Muscle of back (tissue), 11 donors: ENCODE measurements around the gene GRAMD2B. TPM values are rescaled to one million over a fixed set of nuclear protein-coding genes. Genes with fewer than 3 reads are reported as not detected.

Experiments used
- DNase-seq, 3 donors: peaks; one replicate each; pipeline versions ENCODE4 v3.0.0 to v3.0.0-alpha.2; 2013
- polyA plus RNA-seq, 10 donors: library from polyadenylated mRNA; unstranded; fragments of 120-200 nt; gene quantifications; one replicate each; pipeline ENCODE4 v1.2.1, GENCODE V29; 2013; ENCODE audit not compliant: insufficient read length in 10 of 10

GRAMD2B gene
- polyA plus RNA-seq, 10 donors = 11.7 to 18.1 (median 13.2) TPM

DNA sequence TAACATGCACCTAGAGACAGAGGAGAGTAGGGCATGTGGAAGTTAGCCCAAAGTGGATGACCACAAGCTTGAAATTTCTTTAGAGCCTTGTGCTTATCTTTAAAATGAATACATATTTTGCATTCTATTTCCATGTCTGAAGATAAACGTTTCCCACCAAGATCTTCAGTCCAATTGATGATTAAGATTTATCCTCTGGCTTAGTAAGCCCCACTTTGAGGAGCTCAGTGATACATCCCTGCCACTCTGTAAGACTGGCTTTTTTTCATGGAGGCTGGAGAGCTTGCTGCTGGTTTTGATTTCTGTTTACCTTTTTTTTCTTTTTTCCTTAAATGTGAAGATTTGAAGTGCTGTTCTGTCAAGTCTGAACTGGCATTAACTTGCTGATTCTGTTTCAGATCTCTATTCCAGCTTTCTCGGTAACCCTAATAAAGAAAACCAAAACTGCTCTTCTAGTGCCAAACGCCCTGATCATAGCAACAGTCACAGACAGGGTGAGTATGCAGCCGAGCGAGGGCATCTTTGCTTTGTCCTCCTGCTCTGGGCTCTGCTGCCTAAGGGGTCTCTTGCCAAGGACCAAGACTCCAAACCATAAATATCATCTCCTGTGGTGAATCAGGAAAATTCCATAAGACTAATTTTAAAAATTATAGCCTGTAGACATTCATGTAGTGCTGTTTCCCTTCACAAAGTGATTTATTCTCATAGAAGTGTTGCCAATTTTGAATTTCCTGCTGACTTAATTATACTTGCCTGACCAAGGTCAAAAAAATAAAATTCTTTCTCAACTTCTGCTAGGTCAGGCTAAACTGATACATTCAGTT is 54.3 kb downstream of the GRAMD2B start:
- no peak for DNase-seq

DNA sequence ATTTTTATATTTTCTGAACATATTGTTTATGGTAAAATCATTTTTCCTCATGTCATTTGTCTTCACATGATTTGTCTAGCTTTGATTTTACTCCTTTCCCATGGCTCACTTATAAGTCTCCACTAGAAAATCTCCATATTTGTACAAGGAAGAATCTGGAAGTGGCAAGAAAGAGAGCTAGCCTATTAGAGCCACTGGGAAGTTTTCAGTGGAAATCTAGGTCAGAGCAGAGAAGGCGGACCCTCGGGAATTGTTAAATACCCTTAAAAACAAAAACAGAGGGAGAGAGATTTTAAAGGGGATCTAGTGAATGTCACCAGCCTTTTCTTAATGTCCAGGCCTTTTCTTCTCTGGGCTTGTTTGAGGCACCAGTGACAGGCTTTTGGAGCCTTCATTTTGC is 56.6 kb downstream of the GRAMD2B start:
- DNase-seq = peak in 1 of 3 donors; percentile 38

DNA sequence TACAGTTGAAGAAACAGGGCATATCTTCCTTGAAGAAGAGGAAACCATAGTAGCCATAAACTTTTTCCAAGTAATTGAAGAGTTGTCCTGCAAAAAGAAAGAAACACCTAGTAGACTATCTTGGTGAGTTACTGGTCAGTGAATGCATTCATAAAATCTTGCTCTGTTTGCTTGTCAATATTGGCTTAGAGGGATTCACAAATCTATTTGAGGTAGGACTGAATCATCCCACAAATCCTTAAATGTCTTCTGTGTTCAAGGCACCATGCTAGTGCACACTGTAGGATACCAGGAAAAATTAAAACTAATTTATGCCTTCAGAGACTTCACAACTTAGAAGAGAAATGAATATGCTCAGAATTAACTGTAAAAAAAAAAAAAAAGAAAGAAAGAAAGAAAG is 57.6 kb downstream of the GRAMD2B start:
- DNase-seq = no peak

DNA sequence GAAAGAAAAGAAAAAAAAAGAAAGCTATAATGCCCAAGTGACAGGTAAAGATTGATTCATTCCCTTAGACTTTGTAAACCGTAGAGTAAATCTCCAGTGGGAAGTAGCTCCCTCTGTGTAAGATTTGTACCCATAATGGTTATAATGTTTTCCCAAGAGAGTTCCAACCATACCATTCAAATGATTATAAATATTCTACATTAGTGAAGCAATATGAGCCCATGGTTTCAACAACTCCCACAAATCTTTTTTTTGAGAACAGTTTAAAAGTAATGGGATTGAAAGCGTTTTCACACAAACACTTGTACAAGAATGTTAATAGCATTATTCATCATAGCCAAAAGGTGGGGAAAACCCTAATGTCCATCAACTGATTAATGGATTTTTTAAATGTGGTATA is 58.0 kb downstream of the GRAMD2B start:
- DNase-seq = no peak

DNA sequence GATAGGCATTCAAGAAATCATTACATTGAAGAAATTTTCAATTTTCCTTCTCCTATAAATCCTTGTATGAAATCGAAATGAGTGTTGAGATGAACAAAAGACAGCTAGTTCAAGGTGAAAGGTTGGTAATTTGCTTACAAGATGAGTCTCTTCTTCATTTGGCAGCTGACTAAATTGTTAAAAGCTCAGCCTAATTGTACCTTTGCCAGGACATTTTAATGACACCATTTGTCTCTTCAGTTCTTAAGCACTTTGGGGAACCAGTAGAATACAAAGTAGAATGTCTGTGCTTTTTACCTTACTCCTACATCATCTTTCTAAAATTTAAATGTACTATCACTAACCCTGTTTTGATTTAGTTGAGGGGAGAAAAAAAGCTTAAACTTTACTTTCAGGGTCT is 59.4 kb downstream of the GRAMD2B start:
- no peak for DNase-seq

DNA sequence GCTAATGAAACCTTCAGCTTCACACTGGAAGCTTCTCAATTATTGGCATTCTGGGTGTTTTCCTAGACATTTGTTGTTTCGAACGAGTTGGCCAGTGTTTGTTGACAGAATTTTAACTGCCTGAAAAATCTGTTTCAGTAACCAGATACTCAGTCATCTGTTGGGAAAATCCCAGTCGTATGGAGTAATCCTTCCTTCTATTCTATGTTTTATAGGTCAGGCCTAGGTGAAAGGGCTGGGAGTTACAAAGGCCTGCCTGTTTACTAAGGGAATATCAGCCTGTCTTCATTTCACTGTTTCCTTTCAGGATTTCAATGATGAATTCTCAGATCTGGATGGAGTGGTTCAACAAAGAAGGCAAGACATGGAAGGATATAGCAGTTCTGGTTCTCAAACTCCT is 59.9 kb downstream of the GRAMD2B start:
- DNase-seq = no peak

DNA sequence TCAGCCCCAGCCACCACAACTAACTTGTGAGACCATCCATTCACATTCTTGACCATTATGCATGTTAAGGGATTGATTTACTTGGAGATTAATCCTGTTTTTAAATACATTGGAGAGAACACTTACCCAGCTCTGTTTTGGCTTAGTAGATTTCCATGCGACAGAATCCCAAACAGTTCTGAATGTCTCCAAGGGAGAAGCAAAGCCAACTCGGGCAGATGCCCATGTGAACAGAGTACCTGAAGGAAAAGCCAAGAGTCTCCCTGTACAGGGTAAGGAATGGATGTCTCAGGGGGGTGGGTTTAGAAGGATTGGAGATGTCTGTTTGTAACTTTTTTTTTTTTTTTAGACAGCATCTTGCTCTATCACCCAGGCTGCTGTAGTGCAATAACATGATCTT is 61.0 kb downstream of the GRAMD2B start:
- DNase-seq = no peak

DNA sequence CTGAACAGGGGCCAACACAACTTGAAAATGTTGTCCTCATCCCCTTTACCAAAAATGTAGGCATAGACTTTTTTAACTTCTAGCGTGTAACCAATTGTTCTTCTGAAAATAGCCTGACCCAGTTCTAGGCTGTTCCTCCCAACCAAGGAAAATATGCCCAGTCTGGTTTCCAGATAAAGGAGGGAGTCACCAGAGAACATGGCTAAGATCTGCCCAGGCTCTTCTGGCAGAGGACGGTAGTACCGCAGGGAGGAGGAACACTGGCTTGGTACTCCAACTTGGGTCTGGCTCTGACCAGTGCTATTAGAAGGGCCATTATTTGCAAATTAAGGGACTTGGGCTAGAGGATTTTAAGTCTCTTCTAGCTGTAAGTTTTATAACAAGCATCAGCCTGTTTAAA is 63.1 kb downstream of the GRAMD2B start:
- DNase-seq = no peak

DNA sequence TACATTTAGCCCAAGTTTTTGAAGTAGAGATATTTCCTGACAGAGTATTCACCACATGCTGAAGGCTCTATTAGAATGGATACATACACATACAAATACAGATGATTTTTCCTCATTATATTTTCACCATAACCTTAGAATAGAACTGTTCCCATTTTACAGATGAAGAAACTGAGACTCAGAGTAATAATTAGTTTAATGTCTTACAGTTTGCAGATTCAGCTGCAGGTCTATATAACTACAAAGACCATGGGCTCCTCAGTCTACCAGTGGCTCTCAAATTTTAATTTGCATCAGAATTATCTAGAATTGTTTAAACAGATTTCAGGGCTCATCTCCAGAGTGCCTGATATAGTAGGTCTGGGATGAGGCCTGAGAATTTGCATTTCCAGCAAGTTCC is 64.4 kb downstream of the GRAMD2B start:
- DNase-seq = no peak

DNA sequence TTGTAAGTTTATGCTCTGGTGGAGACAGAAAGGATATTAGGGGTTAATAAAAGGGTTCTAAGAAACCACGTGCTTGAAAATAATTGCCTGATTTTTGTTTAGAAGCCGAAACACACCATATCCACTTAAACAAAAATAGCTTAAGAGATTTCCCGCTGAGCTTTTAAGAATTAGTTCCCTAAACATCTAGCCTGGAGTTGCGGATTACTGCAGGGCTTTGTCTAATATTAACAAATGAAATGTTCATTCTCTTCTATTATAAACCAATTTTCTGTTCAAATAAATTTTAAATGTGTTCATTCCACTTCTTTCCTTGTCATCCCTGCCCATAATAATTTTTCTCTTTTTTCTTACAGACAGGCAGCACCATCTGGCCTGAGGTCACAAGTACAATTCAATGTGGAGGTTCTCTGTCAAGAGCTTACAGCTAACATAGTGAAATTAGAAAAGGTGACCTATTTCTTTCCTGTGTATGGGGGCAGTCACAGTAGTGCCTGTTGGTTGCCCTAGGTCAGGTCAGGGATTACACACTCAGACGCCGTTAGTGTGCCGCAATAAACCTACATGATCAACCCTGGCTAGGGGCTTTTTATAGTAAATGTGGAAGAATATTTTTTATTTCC is 65.3 kb downstream of the GRAMD2B start:
- DNase-seq = peak in 1 of 3 donors; percentile 20

DNA sequence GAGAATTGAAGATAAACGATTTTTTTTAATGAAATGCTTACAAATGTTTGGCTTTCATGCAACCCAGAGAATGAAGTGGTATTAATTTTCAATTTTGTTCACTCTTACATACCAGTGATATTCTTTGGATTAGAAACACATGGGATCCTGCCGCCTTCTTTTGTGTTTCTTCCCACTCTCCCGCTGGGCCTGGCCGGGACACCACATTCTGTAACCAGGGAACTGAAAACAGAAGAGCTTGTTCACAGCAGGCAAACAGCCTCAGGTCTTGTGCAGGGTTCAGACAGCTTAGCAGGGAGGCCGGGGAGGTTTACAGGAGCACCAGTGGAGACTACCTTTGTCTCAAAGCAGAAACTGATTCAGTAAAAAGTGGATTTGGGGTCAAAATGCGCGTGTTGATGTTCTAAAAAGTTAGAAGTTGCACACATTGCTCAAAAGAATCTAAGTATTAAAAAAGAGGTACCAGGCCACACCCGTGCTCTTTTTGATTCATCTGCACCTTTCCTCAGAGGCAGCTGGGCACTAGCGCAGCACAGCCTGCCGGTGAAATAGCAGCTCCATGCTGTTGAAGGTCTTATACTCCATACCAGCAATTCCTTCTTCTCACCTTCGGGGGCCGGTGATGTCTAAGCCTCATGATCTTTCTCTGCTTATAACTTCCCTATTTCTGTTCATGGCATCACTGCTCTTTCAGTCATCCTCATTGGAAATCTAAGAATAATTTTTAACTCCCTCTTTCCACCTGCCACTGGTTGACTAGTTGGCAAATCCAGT is 67.1 kb downstream of the GRAMD2B start:
- DNase-seq = peak; percentile 48 to 69 (median 60)

DNA sequence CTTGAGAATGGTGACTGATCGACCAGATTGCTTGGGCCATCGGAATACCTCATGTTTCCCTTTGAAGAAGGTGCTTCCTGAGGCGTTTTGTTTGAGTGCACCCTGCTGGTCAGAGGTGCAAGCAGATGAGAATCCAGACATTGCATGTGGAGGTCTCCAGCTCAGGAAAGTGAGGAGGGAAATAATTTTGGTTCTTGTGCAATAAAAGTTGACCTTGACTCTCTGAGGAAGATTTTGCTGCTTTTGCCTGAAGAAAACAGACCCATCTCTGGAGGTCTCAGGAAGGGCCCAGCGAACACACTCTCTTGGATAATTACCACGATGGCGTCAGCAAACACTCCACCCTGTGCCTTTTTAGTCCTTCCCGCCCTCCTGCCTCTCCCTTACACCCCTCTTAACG is 69.7 kb downstream of the GRAMD2B start:
- no peak for DNase-seq

DNA sequence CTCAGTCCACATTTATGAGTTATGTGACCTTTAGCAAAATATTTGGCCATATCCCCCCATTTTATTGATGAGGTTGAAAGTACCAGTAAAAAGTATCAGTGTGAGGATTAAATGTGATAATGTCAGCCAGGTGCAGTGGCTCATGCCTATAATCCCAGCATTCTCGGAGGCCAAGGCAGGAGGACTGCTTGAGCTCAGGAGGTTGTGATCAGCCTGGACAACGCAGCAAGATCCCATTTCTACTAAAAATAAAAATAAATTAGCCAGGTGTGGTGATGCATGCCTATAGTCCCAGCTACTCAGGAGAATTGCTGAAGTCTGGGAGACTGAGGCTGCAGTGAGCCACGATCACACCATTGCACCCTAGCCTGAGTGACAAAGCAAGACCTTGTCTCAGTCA is 71.2 kb downstream of the GRAMD2B start:
- DNase-seq = no peak

DNA sequence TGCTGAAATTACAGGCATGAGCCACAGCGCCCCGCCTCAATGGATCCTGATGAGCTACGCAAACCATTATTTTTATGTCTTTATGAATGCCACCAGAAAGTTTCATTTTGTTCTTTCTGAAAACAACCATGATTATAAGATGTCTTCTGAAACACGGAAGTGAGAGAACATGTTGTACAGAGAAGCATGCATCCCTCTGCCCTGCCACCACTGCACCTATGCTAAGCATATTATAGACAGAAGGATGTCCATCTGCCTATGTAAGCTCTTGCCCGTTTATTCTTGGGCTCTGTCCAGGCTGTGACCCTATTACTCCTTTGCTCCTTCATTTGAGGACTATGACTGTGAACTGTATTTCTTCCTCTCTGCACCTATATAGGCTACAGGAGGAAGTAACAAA is 74.3 kb downstream of the GRAMD2B start:
- no peak for DNase-seq

DNA sequence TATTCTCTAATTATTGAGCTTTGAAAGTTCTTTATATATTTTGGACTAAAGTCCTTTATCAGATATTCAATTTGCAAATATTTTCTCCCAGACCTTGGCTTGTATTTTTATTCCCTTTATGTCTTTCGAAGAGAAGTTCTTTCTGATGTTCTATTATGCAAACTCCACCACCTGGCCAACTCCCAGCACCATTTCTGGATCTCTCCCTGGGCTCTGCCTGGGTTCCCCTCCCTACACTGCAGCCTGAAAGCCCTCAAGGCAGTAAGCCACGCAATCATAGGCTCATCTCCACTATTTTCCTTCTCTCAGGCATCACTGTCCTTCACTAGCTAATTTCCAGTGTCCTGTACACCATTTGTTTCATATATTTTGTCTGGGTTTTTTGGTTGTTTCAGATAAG is 76.1 kb downstream of the GRAMD2B start:
- DNase-seq = no peak

DNA sequence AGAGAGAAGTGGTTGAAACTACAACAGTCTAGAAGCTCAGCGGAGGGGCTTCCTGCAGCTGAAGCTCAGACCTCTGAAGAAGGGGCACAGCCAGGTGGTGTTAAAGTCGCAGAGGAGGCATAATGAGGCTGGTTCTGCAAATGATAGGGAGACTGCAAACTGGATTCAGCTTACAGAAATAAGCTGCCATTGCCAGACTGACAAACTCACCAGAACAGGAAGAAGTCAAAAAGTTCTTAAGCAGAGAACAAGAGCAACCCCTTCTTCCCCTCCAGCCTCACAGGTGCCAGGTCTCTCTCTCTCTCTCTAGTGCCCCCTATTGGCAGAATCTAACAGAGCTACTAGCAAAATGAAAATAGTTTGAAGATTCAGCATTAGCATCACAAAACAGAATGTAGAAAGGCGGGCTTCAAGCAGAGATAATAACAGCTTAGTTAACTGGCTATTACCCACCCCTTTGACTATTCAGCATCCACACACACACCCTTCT is 76.7 kb downstream of the GRAMD2B start:
- DNase-seq = no peak

DNA sequence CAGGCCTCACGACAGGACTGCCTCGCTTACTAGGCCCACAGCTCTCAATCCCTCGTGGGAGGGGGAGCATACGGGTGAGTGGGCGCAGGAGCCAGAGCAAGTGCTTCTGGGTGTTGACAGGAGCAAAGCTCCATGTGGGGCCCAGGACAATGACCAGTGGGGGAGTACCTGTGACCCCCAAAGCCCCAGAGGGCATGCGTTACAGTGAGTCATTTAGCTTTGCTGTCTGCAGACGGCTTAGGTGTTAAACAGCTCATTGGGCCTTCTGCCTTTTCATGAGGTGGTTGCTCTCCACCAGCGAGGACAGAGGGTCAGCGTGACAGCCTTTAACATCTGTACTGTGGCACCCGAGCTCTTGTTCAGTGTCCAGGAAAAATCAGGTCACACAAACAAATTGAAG is 78.2 kb downstream of the GRAMD2B start:
- DNase-seq = no peak

DNA sequence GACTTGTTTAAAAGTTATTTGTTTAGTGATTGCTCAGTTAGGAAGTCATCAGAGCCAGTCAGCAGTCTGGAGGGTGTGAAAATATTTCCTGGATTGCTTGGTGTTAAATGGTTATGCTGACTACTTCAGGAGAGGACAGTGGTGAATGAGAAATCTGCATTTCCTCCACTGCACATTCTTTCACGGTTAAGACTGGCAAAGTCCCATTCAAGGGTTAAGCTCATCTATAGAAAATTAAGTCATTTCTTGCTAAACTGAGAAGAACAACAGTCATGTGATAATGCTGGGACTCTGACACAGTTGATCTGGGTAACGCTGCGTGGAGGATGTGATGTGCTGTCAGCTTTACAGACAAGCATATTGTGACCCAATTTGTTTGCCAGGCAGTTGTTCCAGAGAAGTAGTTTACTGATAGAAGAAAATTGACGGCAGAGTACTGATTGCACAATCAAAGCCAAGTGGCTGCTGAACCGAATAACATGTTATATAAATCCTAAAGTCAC is 80.4 kb downstream of the GRAMD2B start:
- DNase-seq = peak in 1 of 3 donors; percentile 30

DNA sequence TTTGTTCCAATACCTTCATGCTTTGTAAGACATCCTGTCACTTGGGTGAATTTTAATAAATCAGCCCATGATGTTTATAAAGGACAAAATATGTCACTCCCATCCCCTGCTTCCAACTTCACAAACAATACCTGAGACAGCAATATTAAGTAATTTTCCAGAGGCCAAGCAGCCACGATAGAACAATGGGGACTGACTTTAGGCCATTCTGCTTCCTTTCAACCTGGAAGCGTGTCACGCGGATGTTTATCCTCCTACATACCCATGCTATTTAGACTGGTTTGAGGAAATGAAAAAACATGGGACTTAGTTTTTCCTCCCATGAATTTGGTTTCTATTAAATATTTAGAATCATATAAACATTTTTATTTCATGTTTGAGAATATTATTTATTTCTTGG is 82.9 kb downstream of the GRAMD2B start:
- no peak for DNase-seq

DNA sequence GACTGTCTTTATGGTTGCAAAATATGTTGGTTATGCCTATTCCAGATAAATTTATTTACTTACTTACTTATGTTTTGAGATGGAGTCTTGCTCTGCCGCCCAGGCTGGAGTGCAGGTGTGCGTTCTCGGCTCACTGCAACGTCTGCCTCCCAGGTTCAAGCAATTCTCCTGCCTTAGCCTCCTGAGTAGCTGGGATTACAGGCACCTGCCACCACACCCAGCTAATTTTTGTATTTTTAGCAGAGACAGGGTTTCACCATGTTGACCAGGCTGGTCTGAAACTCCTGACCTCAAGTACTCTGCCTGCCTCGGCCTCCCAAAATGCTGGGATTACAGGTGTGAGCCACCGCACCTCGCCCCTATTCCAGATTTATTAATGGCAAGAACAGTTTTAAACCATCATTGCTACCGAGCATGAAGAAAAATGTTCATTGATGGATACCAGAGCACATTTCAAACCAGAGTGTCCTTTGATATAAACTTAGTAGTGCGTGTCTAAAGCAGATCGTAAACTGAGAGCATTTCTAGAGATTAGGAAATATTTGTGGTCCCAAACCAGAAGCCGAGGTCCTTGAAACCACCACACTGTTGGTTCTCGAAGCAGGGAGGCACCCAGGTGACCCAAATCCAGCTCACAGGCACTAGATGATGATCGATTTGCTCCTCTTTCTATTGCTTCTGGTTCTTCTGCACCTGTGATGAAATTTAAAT is 85.2 kb downstream of the GRAMD2B start:
- DNase-seq = no peak

DNA sequence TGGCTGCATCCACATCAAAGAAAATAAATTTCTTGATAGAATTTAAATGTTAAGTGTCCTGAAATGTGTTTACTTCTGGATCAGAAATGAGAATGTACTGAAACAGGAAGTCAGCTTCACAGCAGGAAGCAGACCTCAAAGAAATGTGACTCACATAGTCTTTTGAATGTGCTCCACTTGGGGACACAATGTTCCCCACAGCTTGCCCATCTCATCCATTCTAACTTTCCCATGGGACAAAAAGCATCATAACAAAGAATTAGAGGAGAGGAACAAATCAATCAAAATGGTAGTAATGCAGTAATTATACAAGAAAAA is 85.7 kb downstream of the GRAMD2B start:
- no peak for DNase-seq

DNA sequence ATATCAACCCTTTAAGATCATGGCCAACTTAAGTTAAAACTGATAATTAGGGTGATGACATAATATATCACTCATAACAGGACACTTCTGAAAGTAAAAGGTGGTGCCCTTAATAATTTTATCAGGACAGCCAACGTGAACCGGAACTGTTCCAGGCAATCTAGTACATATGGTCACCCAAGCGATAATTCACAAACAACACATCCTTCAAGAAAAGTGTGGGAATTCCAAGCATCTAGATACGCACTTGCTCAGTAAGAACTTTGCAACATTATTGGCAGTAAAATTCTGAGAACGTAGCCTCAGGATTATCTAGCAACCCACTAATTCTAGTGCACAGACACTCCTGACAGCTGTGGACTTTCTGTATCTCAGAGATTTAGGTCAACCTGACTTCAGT is 86.1 kb downstream of the GRAMD2B start:
- DNase-seq = no peak
